Mammary epithelial cell (primary cell): ENCODE measurements around the gene DDX49.

Experiments used
- EZH2 ChIP-seq: IDR thresholded peaks from 2 replicates; pipeline ENCODE4 v1.6.1; 2012; ENCODE audit warnings: low read length, inconsistent platforms, borderline replicate concordance
- TF ChIP-seq, protein P1 (sequence below), 2 donors: IDR thresholded peaks in 1 of 2; conservative IDR thresholded peaks in 1 of 2; 2 replicates each; pipeline ENCODE4 v1.5.1; 2011 to 2012; ENCODE audit warnings: inconsistent platforms in 2 of 2, low read length in 2 of 2, mild to moderate bottlenecking in 2 of 2, control low read depth in 1 of 2, low read depth in 1 of 2; ENCODE audit not compliant: insufficient read depth in 1 of 2; ENCODE audit errors: extremely low read depth in 1 of 2

DNA sequence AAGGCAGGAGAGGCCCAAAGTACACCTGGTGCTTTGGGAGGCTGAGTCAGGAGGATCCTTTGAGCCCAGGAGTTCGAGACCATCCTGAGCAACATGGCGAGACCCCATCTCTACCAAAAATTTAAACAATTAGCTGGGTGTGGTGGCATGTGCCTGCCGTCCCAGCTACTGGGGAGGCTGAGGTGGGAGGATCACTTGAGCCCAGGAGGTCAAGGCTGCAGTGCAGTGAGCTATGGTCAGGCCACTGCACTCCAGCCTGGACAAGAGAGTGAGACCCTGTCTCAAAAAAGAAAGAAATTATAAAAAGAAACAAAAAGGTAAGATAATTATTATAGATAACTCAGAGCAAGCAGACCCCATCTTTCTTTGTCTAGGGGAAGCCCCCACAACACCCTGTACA is 19.6 kb downstream of the DDX49 start:
- TF ChIP-seq, protein P1, sequence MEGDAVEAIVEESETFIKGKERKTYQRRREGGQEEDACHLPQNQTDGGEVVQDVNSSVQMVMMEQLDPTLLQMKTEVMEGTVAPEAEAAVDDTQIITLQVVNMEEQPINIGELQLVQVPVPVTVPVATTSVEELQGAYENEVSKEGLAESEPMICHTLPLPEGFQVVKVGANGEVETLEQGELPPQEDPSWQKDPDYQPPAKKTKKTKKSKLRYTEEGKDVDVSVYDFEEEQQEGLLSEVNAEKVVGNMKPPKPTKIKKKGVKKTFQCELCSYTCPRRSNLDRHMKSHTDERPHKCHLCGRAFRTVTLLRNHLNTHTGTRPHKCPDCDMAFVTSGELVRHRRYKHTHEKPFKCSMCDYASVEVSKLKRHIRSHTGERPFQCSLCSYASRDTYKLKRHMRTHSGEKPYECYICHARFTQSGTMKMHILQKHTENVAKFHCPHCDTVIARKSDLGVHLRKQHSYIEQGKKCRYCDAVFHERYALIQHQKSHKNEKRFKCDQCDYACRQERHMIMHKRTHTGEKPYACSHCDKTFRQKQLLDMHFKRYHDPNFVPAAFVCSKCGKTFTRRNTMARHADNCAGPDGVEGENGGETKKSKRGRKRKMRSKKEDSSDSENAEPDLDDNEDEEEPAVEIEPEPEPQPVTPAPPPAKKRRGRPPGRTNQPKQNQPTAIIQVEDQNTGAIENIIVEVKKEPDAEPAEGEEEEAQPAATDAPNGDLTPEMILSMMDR (conservative IDR thresholded peaks at IDR 0.05 in 1 of 2, IDR thresholded peaks at IDR 0.05 in 1 of 2; ENCODE audit: extremely low read depth in 1 of 2, insufficient read depth in 1 of 2, low read depth in 1 of 2, low read length in 2 of 2): no peak
- no peak for TF ChIP-seq EZH2
